GM19035 (cell line): Measurements from ENCODE around the gene DDX18.
"Not testable (repeated sequence)": the region's sequence is repeated elsewhere in the genome, so short reads cannot be mapped to it uniquely, and the experiment has no call there.

ENCODE experiments used
- ATAC-seq: cut with Tn5 transposase; IDR thresholded peaks from one replicate; pipeline ENCODE4 v1.9.1; 2021; ENCODE audit not compliant: unreplicated experiment

Gene DDX18

GRCh38 chr2:117814417-117815264 is at the start of gene DDX18:
Gene DDX18 (plus strand): TSS chr2:117814691. CDS start chr2:117814778, 87 bp downstream.
- peak; percentile 96 for ATAC-seq

- no peak for ATAC-seq
These were observed 43.8 kb upstream of the DDX18 start for GRCh38 chr2:117770730-117771129.

- no peak for ATAC-seq
These were observed 42.4 kb upstream of the DDX18 start for GRCh38 chr2:117771969-117772630.

GRCh38 chr2:117774716-117775115 is 39.8 kb upstream of the DDX18 start:
- ATAC-seq: no peak

- no peak for ATAC-seq
These were observed 38.7 kb upstream of the DDX18 start for GRCh38 chr2:117775703-117776219.

GRCh38 chr2:117776888-117777287 is 37.6 kb upstream of the DDX18 start:
- ATAC-seq: no peak

- peak; percentile 81 for ATAC-seq
These were observed 28.8 kb upstream of the DDX18 start for GRCh38 chr2:117785740-117786139.

GRCh38 chr2:117786520-117786919 is 28.0 kb upstream of the DDX18 start:
- no peak for ATAC-seq

- no peak for ATAC-seq
These were observed 25.0 kb upstream of the DDX18 start for GRCh38 chr2:117789505-117789904.

- ATAC-seq: no peak
These were observed 19.8 kb upstream of the DDX18 start for GRCh38 chr2:117794668-117795067.

GRCh38 chr2:117801826-117802225 is 12.7 kb upstream of the DDX18 start:
- no peak for ATAC-seq

- ATAC-seq: not testable (repeated sequence)
These were observed 10.7 kb upstream of the DDX18 start for GRCh38 chr2:117803644-117804325.

- no peak for ATAC-seq
These were observed 2.0 kb upstream of the DDX18 start for GRCh38 chr2:117812443-117812842.

- ATAC-seq: no peak
These were observed 1.5 kb downstream of the DDX18 start for GRCh38 chr2:117815946-117816345.

GRCh38 chr2:117818921-117819320 is 4.4 kb downstream of the DDX18 start:
- no peak for ATAC-seq

GRCh38 chr2:117820444-117820843 is 6.0 kb downstream of the DDX18 start:
- ATAC-seq: no peak

- no peak for ATAC-seq
These were observed 10.9 kb downstream of the DDX18 start for GRCh38 chr2:117825437-117825836.

GRCh38 chr2:117827464-117827863 is 13.0 kb downstream of the DDX18 start:
- ATAC-seq: not testable (repeated sequence)

- ATAC-seq: no peak
These were observed 14.4 kb downstream of the DDX18 start for GRCh38 chr2:117828870-117829269.

- ATAC-seq: no peak
These were observed 17.8 kb downstream of the DDX18 start for GRCh38 chr2:117832332-117832731.

GRCh38 chr2:117832905-117833613 is 18.6 kb downstream of the DDX18 start:
- ATAC-seq: no peak
